SHP77 treated with DMSO at 0.1 percent for 48 hours (cell line): ENCODE measurements around the gene VIM.
"Not testable (repeated sequence)": the region's sequence is repeated elsewhere in the genome, so short reads cannot be mapped to it uniquely, and the experiment has no call there.

ENCODE experiments used
- DNase-seq: peaks from one replicate; lab custom pipeline; 2025; lab: John Stamatoyannopoulos, UW

Gene VIM

GRCh38 chr10:17232276-17232960 lies 4.4 kb downstream of the VIM start:
- no peak for DNase-seq

GRCh38 chr10:17233286-17233991 lies 5.4 kb downstream of the VIM start:
- DNase-seq, result no peak

GRCh38 chr10:17234431-17234945 lies 6.4 kb downstream of the VIM start:
- DNase-seq, result no peak

GRCh38 chr10:17235136-17235535 lies 7.1 kb downstream of the VIM start:
- DNase-seq, result no peak

GRCh38 chr10:17236468-17237148 lies 8.6 kb downstream of the VIM start:
- no peak for DNase-seq

GRCh38 chr10:17237149-17237527 lies 9.1 kb downstream of the VIM start:
- DNase-seq, result no peak

- DNase-seq, result no peak
These were observed 9.9 kb downstream of the VIM start for GRCh38 chr10:17237915-17238444.

- no peak for DNase-seq
These were observed 10.6 kb downstream of the VIM start for GRCh38 chr10:17238445-17239291.

- DNase-seq, result no peak
These were observed 11.5 kb downstream of the VIM start for GRCh38 chr10:17239345-17240085.

GRCh38 chr10:17240096-17240495 lies 12.1 kb downstream of the VIM start:
- DNase-seq, result no peak

GRCh38 chr10:17240616-17241015 lies 12.6 kb downstream of the VIM start:
- DNase-seq, result no peak

GRCh38 chr10:17241611-17242333 lies 13.7 kb downstream of the VIM start:
- no peak for DNase-seq

GRCh38 chr10:17244700-17245365 lies 16.8 kb downstream of the VIM start:
- DNase-seq, result no peak

GRCh38 chr10:17247210-17247609 lies 19.2 kb downstream of the VIM start:
- DNase-seq, result no peak

- DNase-seq, result no peak
These were observed 20.9 kb downstream of the VIM start for GRCh38 chr10:17248964-17249363.

- no peak for DNase-seq
These were observed 21.8 kb downstream of the VIM start for GRCh38 chr10:17249820-17250219.

GRCh38 chr10:17250736-17251135 lies 22.7 kb downstream of the VIM start:
- DNase-seq, result no peak

GRCh38 chr10:17254543-17255050 lies 26.6 kb downstream of the VIM start:
- DNase-seq, result not testable (repeated sequence)

- DNase-seq, result no peak
These were observed 27.5 kb downstream of the VIM start for GRCh38 chr10:17255512-17255911.

- no peak for DNase-seq
These were observed 28.0 kb downstream of the VIM start for GRCh38 chr10:17256051-17256450.
